GM19328 (cell line): ENCODE measurements around the gene FGGY.

ENCODE experiments used
- ATAC-seq: cut with Tn5 transposase; IDR thresholded peaks from one replicate; pipeline ENCODE4 v1.9.1; 2021; ENCODE audit warnings: mild to moderate bottlenecking, moderate library complexity; ENCODE audit not compliant: unreplicated experiment

FGGY gene

DNA sequence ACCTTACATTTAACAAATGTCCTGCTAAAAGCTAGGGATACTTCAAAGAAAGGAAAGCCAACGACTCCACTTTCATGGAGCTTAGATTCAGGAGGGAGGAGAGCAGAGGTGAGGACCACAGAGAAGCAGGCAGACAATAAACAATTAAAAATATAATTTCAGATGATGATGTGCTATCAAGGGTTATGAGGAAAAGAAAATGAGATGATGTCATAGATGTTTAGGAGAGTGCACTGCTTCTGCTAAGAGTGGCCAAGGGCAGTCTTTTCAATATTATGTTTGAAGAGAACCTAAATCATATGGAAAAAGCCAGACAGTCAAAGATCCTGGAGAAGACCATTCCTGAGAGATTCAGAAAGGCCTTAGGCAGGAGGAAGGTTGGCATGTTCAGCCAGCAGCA, 451.2 kb downstream of the FGGY start:
- no peak for ATAC-seq

DNA sequence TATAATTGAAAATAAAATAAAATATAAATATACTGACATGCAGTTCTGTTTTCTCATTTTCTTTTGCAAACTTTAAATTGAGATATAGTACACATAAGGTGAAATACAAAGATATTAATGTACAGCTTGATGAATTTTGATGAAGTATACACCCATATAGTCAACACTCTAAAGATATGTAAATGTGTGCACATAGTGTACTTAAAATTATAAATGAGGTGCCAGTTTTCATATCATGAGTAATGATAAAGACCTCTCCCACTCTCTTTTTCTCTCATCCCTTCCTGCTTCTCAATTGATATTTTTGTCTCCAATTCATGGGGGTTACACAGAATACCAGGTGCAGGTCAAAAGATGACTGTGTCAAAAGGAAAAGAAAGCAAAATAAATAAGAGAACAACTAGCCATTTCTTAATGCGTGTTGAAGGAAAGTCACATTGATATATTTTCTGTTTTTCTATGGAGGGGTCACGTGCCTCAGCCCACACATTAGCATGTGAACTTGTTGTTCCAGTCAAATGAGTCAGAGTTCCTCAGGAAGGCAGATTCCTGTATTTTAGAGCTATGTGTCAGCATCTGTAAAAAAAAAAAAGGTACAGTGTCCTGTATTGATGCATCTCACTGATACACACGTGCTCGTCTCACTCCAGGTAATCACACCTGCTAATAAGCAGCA, 453.6 kb downstream of the FGGY start:
- no peak for ATAC-seq

DNA sequence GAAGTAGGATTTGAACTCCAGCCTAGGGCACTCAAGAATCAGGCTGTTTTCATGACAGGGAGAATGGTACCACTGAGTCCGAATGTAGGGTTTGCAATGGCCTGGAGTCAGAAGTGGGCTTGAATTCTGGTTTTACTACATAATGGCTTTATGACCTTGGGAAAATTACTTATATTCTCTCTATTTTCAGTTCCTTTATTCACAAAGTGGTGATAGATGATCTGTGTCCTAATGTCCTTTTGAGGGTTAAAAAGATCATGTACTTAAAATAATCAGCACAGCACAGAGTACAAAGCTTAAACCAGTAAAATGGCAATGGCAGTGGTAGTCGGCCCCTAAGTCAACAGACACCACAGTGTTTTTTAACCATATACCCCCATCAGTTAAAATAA, 454.1 kb downstream of the FGGY start:
- ATAC-seq = no peak

DNA sequence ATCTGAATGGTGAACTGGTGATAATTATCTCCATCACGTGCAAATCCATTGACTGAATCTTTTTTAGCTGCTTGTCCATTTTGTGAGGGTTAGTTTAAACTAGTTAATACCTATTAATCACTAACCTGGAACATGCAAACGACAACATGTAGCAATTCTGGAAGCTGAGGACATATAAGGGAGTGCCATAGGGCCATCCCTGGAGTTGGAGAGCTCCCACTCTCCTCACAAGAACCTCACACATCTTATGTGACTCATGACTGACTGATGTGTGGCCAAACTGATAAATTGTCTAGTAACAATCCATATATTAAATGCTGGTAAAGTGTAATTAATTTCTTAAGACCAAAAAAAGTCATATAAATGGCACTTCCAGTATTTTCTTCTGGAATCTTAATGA, 454.9 kb downstream of the FGGY start:
- no peak for ATAC-seq

DNA sequence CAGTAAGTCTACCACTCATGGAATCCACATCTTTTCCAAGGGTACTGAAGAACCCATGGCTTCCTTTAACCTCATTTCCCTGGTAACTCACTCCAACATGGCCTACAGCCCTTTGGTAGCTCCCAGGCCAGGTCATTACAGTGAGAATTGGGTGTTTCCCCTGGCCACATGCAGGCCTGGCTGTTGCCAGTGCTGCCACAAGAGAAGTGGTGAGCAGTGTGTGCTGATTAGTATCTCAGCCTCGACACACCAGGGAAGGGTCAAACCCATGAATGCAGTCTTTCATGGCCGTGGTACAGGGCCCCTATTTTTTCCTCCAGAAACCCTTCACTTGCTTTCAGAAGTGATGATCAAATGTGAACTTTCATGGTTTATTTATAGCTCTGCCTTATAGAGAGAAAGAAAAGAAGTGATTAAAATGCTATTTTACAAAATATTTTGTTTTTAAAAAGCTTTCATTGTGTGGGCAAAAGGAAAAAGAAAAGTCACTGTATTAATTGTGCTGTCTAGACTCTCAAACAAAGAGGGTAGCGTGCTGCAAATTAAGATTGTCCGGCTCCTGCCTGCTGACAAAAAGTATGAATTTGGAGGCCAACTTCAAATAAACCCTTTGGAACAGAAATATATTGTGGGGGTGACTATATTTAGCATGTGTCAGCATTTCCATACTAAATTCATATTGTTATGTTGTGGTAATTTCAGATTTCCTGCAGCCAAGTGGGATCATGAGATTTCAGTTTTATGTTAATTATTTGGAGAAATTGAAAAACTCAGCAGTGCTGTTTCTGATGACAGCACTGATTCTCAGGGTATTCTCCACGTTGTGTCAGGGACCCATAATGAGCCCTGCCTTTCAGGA, 455.9 kb downstream of the FGGY start:
- no peak for ATAC-seq

DNA sequence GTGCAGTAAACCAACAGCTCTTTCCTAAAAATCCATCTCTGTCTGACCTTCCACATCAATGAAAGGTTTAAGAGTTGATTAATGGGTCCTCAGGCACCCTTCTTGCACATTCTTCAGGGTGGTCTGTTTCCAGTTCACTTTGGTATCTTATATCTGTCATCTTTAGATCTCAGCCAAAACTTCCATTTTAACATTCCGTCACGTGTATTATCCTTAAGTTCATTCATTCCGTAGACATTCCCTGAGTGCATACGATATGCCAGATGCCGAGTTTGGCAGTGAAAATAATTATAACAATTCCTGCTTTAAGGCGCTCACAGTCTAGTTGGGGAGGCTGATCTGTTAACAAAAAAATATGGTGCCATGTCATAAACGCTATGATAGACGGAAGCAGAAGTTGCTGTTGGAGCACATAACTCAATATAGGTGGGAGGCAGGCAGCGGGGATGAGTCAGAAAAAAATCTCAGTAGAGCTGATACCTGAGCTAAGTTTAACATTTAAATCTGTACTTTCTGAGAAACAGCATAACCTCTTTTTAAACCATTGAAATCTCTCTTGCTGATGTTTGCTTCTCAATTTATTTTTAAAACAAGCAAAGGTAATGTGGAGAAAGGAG, 458.3 kb downstream of the FGGY start:
- ATAC-seq = no peak

DNA sequence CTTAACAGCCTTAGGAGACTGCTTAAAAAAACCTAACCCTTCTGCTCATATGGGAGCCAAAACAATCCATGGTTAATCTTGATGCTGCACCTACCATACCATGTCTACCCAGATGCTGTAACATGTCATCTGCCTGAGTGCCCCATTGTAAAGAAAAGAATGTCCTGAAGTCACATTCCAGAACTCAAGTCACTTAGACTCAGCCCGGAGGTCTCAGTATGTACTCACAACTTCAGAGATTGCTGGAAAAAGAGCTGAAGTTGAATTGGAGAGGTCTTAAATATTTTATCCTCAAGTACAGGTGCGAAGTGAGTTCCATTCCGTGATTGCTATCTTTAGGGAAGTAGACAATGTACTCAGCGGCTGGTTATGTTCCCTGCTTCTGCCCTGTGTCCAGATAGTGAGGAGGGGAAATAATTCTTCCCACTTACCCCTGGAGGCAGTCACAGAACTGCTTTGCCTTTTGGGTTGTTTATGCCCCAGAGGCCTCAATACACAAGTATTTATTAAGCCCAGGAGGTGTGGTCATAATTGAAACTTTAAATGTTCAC, 460.4 kb downstream of the FGGY start:
- ATAC-seq = no peak

DNA sequence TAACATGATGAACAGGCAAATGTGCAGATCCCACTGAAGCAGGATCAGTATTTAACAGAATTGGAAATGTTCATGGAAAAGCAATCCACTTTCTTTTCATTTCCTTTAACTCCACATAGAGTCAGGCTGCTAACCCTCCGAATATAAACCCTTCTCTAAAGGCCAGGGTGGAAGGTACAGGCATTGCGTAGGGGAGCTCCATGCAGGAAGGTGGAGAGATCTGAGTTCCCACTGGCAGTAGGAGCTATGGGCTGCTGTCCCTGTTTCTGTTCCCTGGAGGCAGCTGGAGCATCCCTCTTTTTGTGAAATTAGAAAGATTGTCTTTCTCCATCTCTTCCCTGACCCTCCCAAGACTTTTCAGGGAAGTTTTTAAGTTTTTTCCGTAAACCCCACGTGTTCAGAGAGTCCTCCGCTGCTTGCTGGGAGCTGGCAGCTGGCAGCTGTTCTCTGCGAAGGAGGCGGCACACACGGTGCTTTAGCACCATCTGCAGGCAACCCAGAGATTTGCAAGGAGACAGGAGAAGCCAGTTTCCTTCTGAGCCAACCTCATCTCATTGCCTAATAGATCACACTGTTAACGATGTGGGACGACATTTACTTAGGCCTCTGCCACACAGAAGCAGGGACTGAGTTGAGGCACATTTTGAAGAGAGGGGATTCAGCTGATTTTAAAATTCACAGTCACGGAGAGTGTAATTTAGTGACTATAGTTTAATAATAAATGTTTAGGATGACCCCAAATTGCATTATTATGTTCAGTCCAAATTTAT, 462.4 kb downstream of the FGGY start:
- ATAC-seq = peak; percentile 81

DNA sequence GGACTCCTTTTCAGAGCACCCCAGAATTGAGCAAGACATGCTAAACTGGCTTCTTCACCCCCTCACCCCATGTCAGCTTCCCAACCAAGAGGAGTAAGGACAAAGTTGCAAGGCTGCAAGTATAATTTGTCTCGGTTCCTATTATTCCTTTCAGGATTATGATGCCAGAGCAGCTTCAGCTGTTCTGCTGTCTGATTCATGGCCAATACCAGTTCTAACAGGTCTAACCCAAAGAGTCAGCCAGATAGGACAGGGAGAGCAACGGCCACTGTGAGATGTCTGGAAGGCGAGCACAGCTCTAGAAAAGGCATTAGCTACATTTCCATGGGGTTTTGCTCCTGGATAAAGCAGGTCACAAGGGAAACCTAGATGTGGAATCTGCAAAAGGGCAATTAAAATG, 464.5 kb downstream of the FGGY start:
- ATAC-seq = no peak

DNA sequence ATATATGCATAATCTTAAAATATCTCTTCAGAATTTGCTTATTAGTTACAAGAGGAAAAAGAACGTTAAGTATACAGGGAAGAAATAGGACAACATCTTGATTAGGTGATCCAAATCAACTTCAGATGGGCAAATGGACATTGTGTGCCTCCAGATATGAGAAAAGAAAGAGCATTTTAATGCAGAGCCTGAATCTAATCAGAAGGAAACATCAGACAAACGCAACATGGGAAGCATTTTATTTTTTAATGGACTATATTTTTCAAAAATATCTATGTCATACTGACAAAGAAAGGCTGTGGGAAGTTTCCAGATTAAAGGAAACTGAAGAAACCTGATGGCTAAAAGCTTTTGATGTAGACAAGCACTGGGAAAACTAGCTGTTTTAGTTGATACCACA, 466.5 kb downstream of the FGGY start:
- ATAC-seq = no peak

DNA sequence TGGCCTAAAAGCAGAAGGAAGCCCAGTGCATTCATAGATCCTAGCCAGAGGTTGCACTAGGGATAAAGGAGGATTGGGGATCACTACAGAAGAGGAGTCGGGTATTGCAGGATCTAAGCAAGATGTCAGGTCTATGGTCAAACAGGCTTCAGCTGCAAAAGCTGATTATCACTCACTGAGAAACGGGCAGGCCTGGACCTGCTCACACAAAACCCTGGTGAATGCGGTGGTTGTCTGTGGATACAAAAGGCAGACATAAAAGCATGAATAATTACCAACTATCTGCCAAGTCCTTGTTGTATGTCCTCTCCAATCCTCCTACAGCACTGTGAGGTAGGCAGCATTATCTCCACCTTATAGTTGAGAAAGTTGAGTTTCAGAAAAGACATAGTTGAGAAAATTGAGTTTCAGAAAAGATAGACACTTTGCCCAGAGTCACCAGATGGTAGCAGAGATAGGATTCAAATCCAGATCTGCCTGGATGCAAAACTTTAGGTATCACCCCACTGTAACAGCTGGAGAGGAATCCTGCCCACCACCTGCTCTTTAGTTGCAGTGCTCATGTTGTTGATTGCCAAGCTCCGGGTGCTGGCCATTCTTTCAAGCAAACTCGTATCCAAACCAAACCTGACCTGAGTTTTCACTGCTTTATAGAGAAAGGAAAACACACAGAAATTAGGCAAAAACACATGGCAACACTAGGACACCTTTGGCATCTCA, 468.3 kb downstream of the FGGY start:
- ATAC-seq = no peak

DNA sequence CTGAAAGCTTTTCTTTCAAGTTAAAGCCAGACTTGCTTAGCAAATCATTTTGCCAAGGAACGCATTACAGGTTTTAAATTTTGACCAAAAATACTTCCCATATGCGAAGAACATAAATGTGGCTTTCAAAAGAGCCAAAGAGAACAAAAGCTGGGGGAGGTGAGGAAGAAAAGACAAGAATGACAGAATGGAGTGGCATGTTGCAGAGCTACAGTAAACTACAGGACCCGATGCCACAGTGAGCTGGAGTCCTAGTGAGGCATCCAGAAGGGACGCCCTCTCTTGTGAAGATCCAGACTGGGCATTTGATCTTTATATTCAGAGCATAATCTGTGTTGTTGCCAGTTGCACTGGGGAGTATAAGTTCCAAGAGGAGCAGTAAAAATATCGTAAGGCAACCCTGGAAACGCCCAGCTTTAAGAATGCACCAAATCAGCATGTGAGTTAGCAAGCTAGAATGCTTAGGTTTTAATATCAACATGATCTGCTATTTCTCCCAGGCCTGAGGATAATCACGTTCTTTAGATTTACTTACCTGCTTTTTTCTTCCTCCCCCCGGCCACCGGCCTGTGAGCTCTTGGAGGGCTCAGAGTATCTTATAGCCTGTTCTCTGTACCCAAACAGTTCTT, 469.4 kb downstream of the FGGY start:
- no peak for ATAC-seq

DNA sequence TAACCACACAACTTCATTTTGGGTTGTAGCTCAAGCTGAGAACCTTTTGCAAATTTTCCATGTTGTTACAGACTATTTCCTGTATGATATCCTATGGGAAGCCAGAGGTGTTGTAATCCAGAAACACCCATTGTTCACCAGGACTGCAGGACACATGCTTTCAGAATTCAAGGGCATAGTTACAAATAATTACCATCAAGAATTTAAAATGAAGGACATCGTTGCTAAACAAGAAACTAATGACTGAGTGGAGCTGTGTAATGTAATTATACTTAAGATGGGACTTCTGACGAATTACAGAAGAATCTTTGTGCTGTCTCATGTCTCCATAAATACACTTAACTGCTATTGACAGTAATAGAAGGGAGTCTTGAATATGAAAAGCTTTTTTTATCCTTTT, 470.2 kb downstream of the FGGY start:
- no peak for ATAC-seq

DNA sequence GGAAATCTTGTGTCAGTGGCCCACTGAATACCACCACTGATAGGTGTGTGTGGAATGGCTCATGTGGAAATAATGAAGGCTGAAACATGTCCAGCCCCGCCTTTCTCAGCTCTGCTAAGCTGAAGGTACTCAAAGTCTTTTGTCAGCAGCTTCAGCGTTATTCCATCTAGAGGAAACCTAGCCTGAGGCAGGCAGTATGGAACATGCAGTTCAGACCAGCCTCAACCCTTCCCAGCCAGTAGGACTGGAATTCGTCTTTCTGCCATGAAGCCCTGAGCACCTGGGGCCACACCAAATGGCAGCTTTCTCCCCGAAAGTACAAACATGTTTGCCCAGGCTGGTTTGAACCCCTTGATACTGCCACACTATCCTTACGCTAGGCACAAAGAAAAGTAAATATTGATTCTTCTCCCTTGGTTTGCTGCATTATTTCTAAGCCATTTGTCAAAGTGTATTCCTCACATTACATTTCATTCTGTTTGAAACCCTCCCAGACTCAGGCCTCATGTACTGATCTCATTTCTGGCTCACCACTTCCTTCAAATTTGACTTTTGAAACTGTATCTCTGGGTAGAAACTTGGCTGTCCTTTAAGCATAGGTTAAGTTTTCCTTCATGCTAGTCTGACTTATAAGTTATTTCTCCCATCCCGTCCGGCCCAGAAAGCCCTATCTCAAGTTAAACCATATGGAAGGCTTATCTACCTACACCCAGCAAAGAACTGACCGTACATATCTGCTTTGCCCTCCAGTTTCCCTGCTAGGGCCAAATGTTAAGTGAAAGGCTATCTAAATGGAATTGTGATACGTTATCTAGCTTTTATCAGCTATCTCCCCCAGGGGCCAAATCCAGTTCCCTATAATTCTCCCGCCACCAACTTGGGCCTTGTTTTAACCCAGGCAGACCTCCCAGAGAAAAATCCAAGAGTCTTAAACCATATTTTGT, 472.2 kb downstream of the FGGY start:
- ATAC-seq = no peak

DNA sequence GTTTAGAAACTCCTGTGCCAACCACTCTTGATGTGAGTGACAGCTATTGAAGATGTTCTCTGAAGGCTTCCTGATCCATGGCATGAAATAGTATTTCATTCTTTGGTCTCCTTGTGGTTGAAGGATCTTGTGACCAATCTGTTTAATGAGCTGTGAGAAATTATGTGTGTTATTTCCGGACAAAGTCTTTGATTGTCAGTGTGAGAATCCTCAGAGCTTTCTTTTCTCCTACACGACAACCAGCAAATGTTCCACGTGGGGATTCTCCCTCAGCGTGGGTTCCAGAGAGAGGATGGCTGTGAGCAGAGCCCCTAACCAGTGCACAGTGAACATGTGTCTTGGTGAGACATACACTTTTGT, 472.8 kb downstream of the FGGY start:
- ATAC-seq = no peak

DNA sequence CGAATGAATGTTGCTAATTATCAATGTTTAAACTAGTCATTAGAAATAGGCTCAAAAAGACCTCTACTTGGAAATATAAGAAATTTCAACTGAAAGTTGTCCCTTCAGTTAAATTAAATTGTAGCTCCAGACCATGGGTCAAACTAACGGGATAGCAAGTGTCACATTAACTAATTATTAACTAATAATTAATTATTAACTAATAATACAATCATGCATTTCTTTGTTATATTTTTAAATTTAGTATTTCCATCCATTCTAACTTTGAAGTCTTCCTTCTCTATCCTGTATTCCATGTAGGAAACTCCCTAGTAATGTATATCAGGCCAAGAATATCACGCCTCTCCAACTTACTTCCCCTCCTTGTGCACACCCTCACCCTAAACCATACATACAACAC, 474.5 kb downstream of the FGGY start:
- no peak for ATAC-seq

DNA sequence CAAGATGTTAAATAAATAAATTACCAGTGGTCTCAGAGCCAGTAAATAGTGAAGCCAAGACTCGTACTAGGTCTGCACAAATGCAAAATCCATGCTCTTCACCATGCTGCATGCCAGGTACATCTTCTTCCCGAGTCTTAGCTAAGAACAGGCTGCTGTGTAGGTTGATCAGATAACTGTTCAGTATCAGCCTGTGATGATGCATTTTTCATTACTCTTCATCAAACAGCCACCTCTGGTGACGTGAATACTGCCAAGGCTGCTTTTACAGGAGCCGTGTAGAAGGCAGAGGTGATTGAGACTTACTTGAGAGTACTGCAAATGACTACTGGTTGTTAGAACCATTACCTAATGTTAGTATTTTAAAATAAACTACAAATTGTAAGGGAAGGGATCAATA, 478.6 kb downstream of the FGGY start:
- no peak for ATAC-seq

DNA sequence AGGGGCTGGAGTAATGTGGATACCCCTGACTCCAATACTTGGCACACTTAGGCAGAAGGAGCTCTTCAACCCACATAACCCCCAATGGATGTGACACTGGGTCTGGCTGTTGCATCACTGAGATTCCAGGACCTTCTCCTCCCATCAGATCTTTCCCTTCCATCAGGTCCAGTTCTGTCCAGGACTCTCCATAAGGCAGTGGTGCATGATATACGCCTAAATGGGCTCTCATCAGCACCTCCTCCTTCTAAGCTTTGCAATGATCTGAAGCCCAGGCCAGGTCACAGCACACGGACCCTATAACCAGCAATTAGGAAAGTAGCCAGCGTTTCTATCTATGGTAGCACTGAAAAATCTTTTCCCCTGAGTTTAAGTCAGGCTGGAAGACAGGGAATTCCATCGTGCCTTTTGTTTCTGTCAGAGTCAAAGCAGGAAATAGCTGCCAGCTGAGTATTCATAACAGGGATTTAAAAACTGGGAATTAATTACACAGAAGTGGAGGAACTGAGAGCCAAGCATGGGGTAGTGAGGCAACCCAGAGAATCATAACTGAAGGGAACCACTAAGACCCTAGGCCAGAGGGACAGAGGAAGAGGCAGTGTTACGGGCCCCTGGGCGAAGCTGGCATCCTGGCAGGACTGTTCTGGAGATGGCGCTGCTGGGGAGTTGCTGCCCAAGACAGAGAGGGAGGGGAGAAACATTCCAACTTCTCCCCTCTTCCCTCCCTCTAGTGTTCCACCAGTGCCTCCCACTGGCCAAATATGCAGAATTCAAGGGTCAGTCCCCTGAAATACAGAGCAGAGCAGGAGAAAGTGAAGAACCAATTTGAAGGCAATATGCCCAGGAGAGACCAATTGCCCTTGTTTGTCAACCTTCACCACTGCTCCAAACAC, 480.3 kb downstream of the FGGY start:
- ATAC-seq = no peak
